CD8-positive, alpha-beta memory T cell (primary cell): ENCODE data around the gene SIGLEC14. TPM values are rescaled to one million over a fixed set of nuclear protein-coding genes. Genes with fewer than 3 reads are reported as not detected.

Experiments
- CTCF ChIA-PET: fragments of 350-600 bp; sonication (Branson Sonifier 250); formaldehyde crosslinking; loops from one replicate; lab custom pipeline; 2021; ENCODE audit warnings: antibody characterized with exemption; lab: Charles Lee
- POLR2A ChIA-PET: fragments of 350-600 bp; sonication (Branson Sonifier 250); formaldehyde crosslinking; loops from one replicate; lab custom pipeline; 2021; ENCODE audit warnings: antibody characterized with exemption; lab: Charles Lee
- DNase-seq, 5 donors: peaks; one replicate each; pipeline versions ENCODE4 v3.0.0 to v3.0.0-alpha.2; 2020 to 2022; ENCODE audit warnings: mixed read lengths in 1 of 5
- H3K27ac ChIP-seq: one replicate; pipeline ENCODE4 v1.7.0; 2013; ENCODE audit warnings: low read depth, mild to moderate bottlenecking, low read length, moderate library complexity
- H3K27me3 ChIP-seq: 2 replicates; pipeline ENCODE4 v1.7.0; 2013; ENCODE audit warnings: low read length, mild to moderate bottlenecking; ENCODE audit not compliant: insufficient read depth, poor library complexity, severe bottlenecking
- H3K36me3 ChIP-seq: 2 replicates; pipeline ENCODE4 v1.7.0; 2013; ENCODE audit warnings: mild to moderate bottlenecking, low read length, moderate library complexity; ENCODE audit not compliant: insufficient read depth
- H3K4me1 ChIP-seq: 2 replicates; pipeline ENCODE4 v1.7.0; 2013; ENCODE audit warnings: mild to moderate bottlenecking, low read length, moderate library complexity; ENCODE audit not compliant: insufficient read depth
- H3K4me3 ChIP-seq: 2 replicates; pipeline ENCODE4 v1.7.0; 2013; ENCODE audit warnings: mild to moderate bottlenecking, low read length
- H3K9me3 ChIP-seq: 2 replicates; pipeline ENCODE4 v1.7.0; 2013; ENCODE audit warnings: mild to moderate bottlenecking, low read length
- H3K27ac Mint-ChIP-seq, 8 donors: one replicate each; pipeline ENCODE4 v1.8.0; 2020 to 2021; ENCODE audit warnings: mixed read lengths in 8 of 8, mild to moderate bottlenecking in 6 of 8, inconsistent platforms in 3 of 8, moderate library complexity in 3 of 8
- H3K27me3 Mint-ChIP-seq, 2 donors: one replicate each; pipeline ENCODE4 v1.8.0; 2020 to 2021; ENCODE audit warnings: mixed read lengths in 2 of 2, mild to moderate bottlenecking in 1 of 2, moderate library complexity in 1 of 2
- H3K36me3 Mint-ChIP-seq, 3 donors: one replicate each; pipeline ENCODE4 v1.8.0; 2020 to 2021; ENCODE audit warnings: mixed read lengths in 3 of 3, inconsistent platforms in 1 of 3, mild to moderate bottlenecking in 1 of 3
- H3K4me1 Mint-ChIP-seq, 3 donors: one replicate each; pipeline ENCODE4 v1.8.0; 2020 to 2021; ENCODE audit warnings: mixed read lengths in 3 of 3, inconsistent platforms in 1 of 3, mild to moderate bottlenecking in 1 of 3
- H3K4me3 Mint-ChIP-seq, 7 donors: one replicate each; pipeline ENCODE4 v1.8.0; 2020 to 2021; ENCODE audit warnings: mixed read lengths in 7 of 7, mild to moderate bottlenecking in 6 of 7, moderate library complexity in 4 of 7, inconsistent platforms in 2 of 7
- H3K9me3 Mint-ChIP-seq, 5 donors: one replicate each; pipeline ENCODE4 v1.8.0; 2020 to 2022; ENCODE audit warnings: mixed read lengths in 5 of 5, mild to moderate bottlenecking in 3 of 5, moderate library complexity in 2 of 5, inconsistent platforms in 1 of 5
- polyA plus RNA-seq: library from polyadenylated mRNA; unstranded; fragments of 300-500 nt; fragmentation: Illumina TruSeq; gene quantifications from one replicate; pipeline ENCODE4 v1.2.3, GENCODE V29; 2021
- total RNA-seq, 2 experiments: library from RNA; stranded (reverse); gene quantifications; one replicate each; pipeline ENCODE4 v1.2.3, GENCODE V29; 2021

SIGLEC14 gene
- total and polyA plus RNA-seq, 3 experiments from 2014 or later, result 0.33 to 0.35 TPM; not detected in 1

DNA sequence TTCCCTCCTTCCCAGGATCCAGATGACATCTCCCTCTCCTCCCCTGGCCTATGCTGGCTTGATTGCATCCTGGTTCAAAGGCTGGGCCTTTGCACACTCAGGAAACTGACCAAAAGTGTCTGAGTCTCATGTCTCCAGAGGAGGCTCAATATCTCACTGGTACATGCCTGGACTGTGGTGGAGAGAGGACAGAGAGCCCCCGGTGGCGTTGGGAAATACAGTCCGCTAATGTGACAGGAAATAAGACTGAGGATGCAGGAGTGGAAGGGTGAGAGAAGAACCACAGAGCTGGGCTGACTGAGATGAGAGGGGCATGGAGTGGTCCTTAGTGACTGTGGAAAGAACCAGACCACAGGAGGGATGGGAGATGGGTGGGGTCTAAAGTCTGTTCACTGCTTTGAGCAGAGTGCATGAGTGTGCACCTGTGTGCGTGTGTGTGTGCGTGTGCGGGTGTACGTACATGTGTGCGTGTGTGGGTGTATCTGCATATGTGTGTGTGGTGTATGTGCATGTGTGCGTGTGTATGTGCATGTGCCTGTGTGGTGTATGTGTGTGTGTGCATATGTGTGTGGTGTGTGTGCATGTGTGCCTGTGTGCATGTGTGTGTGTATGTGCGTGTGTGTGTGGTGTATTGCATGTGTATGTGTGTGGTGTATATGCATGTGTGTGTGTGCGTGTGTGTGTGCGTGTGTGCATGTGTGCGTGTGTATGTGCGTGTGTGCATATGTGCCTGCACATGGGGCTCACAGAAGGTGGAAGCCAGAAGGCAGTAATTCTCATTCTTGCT is 18.3 kb downstream of the SIGLEC14 start:
- no peaks in the 10 kb centered on the region for H3K4me1 ChIP-seq
- Mint-ChIP-seq H3K9me3 (peaks cover 0 to 1% (median 0%) of the 10 kb centered on the region in 5 donors), H3K27ac (peak overlapping the region in 1 of 8 donors; percentile 10), H3K4me3 (no peak overlapping the region), H3K4me1 (no peaks in the 10 kb centered on the region), H3K27me3 (peaks cover 19 to 38% of the 10 kb centered on the region in 2 donors), H3K36me3 (peaks cover 0 to 3% (median 0%) of the 10 kb centered on the region in 3 donors)
- ChIA-PET CTCF (no interaction called here), POLR2A (interaction anchor here (0.5 kb wide), 1 partner anchor 543 kb away, joined by 3 read pairs; the partner anchor contains the start of gene ZNF836)
- no peak for DNase-seq
- no peak overlapping the region for H3K4me3 ChIP-seq
- H3K36me3 ChIP-seq, result no peaks in the 10 kb centered on the region
- no peak overlapping the region for H3K27ac ChIP-seq
- no peaks in the 10 kb centered on the region for H3K9me3 ChIP-seq
- no peaks in the 10 kb centered on the region for H3K27me3 ChIP-seq

DNA sequence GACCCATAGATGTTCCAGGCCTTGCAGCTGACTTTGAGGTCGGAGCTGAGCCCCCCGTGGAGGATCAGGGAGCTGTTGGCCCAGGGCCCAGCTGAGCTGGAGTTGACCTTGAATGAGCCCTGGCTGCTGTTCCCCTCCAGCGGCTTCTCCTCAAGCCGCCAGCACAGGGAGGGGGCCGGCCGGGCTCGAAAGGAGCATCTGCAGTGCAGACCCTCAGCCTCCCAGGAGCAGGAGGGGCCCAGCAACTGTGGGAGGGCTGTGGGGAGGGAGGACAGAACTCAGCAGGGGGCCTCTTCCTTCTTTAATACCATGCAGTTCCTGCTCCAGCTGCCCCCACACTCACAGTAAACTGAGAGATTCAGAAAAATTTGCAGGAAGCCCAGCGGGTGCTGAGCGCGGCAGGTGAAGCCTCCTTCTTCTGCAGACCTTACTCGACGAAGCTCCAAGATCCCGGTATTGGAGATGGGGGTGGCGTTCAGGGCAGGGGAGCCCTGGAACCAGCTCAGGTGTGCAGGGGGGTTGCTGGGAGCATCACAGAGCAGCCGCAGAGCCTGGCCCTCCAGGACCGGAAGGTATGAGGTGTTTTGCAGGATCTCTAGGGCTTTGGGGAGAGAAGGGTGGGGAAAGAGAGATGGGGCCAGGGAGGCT is 19.0 kb downstream of the SIGLEC14 start:
- CTCF ChIA-PET, result no interaction called here
- Mint-ChIP-seq H3K27me3 (peaks cover 19 to 40% of the 10 kb centered on the region in 2 donors), H3K9me3 (peaks cover 0 to 3% (median 0%) of the 10 kb centered on the region in 5 donors), H3K27ac (peak overlapping the region in 1 of 8 donors; percentile 91), H3K36me3 (peaks cover 0 to 3% (median 0%) of the 10 kb centered on the region in 3 donors), H3K4me3 (no peak overlapping the region), H3K4me1 (no peaks in the 10 kb centered on the region)
- Histone ChIP-seq H3K4me1 (no peaks in the 10 kb centered on the region), H3K27me3 (no peaks in the 10 kb centered on the region), H3K27ac (no peak overlapping the region), H3K9me3 (no peaks in the 10 kb centered on the region), H3K36me3 (no peaks in the 10 kb centered on the region), H3K4me3 (no peak overlapping the region)
- no peak for DNase-seq
- POLR2A ChIA-PET, result no interaction called here

DNA sequence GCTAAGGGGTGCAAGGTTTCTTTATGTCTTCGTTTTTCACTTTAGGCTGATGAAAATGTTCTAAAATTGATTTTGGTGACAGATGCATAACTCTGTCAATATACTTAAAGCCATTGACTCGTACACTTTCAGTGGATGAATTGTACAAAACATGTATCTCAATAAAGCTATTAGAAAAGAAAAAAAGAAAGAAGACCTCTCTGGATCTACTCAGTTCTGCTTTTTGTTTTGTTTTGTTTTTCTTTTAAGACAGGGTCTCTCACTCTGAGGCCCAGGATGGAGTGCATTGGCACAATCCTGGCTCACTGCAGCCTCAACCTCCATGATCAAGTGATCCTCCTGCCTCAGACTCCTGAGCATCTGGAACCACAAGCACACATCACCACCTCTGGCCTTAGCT is 19.9 kb downstream of the SIGLEC14 start:
- Mint-ChIP-seq H3K36me3 (peaks cover 0 to 3% (median 0%) of the 10 kb centered on the region in 3 donors), H3K4me1 (no peaks in the 10 kb centered on the region), H3K9me3 (peaks cover 0 to 6% (median 2%) of the 10 kb centered on the region in 5 donors), H3K4me3 (no peak overlapping the region), H3K27ac (no peak overlapping the region), H3K27me3 (peaks cover 21 to 34% of the 10 kb centered on the region in 2 donors)
- H3K36me3 ChIP-seq, result no peaks in the 10 kb centered on the region
- no peaks in the 10 kb centered on the region for H3K27me3 ChIP-seq
- no peaks in the 10 kb centered on the region for H3K4me1 ChIP-seq
- H3K27ac ChIP-seq, result no peak overlapping the region
- H3K4me3 ChIP-seq, result no peak overlapping the region
- no peak for DNase-seq
- POLR2A ChIA-PET, result no interaction called here
- CTCF ChIA-PET, result no interaction called here
- no peaks in the 10 kb centered on the region for H3K9me3 ChIP-seq

DNA sequence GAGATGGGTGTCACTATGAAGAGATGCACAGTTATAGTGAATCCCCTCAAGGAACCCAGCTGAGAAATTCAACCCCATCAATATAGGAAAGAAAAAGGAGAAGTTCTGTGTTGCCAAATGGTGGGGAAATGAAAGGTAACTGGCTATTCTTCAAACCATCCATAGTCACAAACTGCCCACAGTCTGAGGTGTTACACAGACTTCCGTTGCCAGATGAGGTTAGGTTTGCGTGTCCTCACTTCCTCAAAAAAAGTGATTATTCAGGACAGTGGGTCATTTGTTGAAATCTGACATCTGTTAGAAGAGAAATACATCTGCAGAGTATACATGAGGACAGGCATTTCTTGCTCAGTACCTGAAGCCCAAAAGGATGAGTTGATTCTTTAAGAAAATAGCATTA is 25.4 kb downstream of the SIGLEC14 start:
- no peaks in the 10 kb centered on the region for H3K9me3 ChIP-seq
- no peaks in the 10 kb centered on the region for H3K27me3 ChIP-seq
- H3K27ac ChIP-seq, result no peak overlapping the region
- Mint-ChIP-seq H3K9me3 (peaks cover 0 to 6% (median 2%) of the 10 kb centered on the region in 5 donors), H3K4me1 (no peaks in the 10 kb centered on the region), H3K4me3 (no peak overlapping the region), H3K27me3 (peaks cover 7 to 24% of the 10 kb centered on the region in 2 donors), H3K36me3 (no peaks in the 10 kb centered on the region), H3K27ac (no peak overlapping the region)
- no peak overlapping the region for H3K4me3 ChIP-seq
- CTCF ChIA-PET, result no interaction called here
- H3K36me3 ChIP-seq, result no peaks in the 10 kb centered on the region
- POLR2A ChIA-PET, result no interaction called here
- DNase-seq, result no peak
- no peaks in the 10 kb centered on the region for H3K4me1 ChIP-seq

DNA sequence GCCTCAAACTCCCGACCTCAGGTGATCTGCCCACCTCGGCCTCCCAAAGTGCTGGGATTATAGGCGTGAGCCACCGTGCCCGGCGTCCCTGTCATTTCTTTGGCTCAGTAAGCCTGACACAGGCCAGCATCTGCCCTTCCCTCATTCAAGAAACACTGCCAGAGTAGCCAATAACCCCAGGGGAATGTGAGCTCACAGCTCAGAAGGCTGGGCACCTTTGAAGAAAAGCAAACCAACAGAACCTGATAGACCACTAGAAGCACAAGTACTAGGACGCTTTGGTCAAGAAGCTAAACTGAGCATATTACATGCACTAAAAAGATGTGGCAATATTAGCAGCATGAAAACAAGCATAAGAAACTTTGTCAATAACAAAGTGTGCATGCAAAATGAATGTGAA is 30.6 kb downstream of the SIGLEC14 start:
- peaks cover 21 to 52% of the 10 kb centered on the region in 2 donors for H3K27me3 Mint-ChIP-seq
- CTCF ChIA-PET, result no interaction called here
- Histone ChIP-seq H3K27ac (no peak overlapping the region), H3K36me3 (no peaks in the 10 kb centered on the region), H3K27me3 (no peaks in the 10 kb centered on the region), H3K9me3 (no peaks in the 10 kb centered on the region), H3K4me1 (no peaks in the 10 kb centered on the region), H3K4me3 (no peak overlapping the region)
- H3K4me3 Mint-ChIP-seq, result no peak overlapping the region
- POLR2A ChIA-PET, result no interaction called here
- no peaks in the 10 kb centered on the region for H3K4me1 Mint-ChIP-seq
- peaks cover 0 to 17% (median 0%) of the 10 kb centered on the region in 3 donors for H3K36me3 Mint-ChIP-seq
- H3K9me3 Mint-ChIP-seq, result peaks cover 8 to 24% (median 19%) of the 10 kb centered on the region in 5 donors
- DNase-seq, result no peak
- no peak overlapping the region for H3K27ac Mint-ChIP-seq

DNA sequence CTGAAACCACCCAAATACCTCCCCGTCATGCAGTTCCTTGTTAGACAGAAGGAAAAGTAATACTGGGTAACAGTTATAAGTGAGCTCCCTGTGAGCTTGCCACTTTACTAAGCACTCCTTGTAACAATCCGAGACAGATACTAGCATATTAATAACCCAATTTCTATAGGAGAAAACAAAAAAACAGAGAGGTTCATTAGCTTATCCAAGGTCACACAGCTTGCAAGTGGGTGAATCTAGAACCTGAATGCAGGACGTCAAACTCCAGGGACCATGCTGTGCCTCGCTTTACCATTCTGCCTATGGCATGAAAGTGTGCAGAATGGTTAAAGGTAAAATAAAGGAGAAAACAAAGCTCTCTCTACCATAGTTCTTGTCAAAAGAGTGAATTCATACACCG is 31.8 kb downstream of the SIGLEC14 start:
- peaks cover 8 to 28% (median 19%) of the 10 kb centered on the region in 5 donors for H3K9me3 Mint-ChIP-seq
- H3K4me3 Mint-ChIP-seq, result no peak overlapping the region
- ChIA-PET CTCF (interaction anchor here (1.4 kb wide), 1 partner anchor 355 kb away, joined by 5 read pairs; no protein-coding TSS in a partner anchor), POLR2A (no interaction called here)
- Histone ChIP-seq H3K9me3 (no peaks in the 10 kb centered on the region), H3K27ac (no peak overlapping the region), H3K27me3 (no peaks in the 10 kb centered on the region), H3K36me3 (no peaks in the 10 kb centered on the region), H3K4me3 (no peak overlapping the region), H3K4me1 (no peaks in the 10 kb centered on the region)
- peaks cover 0 to 17% (median 0%) of the 10 kb centered on the region in 3 donors for H3K36me3 Mint-ChIP-seq
- H3K27me3 Mint-ChIP-seq, result peaks cover 23 to 57% of the 10 kb centered on the region in 2 donors
- DNase-seq, result no peak
- H3K27ac Mint-ChIP-seq, result no peak overlapping the region
- H3K4me1 Mint-ChIP-seq, result no peaks in the 10 kb centered on the region

DNA sequence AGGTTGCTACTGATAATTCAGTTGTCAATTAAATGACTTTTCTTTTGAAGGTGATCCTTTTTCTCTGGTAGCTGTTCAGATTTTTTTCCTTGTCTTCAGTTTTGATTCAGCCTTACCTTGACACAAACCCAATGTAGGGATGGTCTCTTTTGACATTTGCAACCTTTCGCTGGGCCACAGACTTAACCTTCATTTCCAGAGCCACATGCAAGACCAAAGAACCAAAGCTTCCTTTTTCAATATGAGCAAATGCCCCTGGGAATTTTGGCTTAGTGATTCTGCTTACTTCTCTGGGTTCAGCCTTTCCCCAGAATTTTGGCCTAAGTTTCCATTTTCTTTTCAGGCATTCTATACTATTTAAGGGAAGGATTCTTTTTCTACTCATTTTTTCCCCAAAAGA is 36.0 kb downstream of the SIGLEC14 start:
- no peak overlapping the region for H3K4me3 ChIP-seq
- no peak overlapping the region for H3K27ac ChIP-seq
- H3K27ac Mint-ChIP-seq, result no peak overlapping the region
- H3K9me3 ChIP-seq, result no peaks in the 10 kb centered on the region
- ChIA-PET CTCF (no interaction called here), POLR2A (no interaction called here)
- no peak for DNase-seq
- H3K9me3 Mint-ChIP-seq, result peaks cover 8 to 35% (median 19%) of the 10 kb centered on the region in 5 donors
- no peaks in the 10 kb centered on the region for H3K4me1 Mint-ChIP-seq
- H3K36me3 Mint-ChIP-seq, result peaks cover 0 to 24% (median 2%) of the 10 kb centered on the region in 3 donors
- no peaks in the 10 kb centered on the region for H3K4me1 ChIP-seq
- peaks cover 21 to 52% of the 10 kb centered on the region in 2 donors for H3K27me3 Mint-ChIP-seq
- H3K27me3 ChIP-seq, result no peaks in the 10 kb centered on the region
- H3K36me3 ChIP-seq, result no peaks in the 10 kb centered on the region
- H3K4me3 Mint-ChIP-seq, result no peak overlapping the region
